Right lung (tissue), 5 donors: ENCODE results near the gene CBX2. TPM values are rescaled to one million over a fixed set of nuclear protein-coding genes. Genes with fewer than 3 reads are reported as not detected.
"Not testable (repeated sequence)": the region's sequence is repeated elsewhere in the genome, so short reads cannot be mapped to it uniquely, and the experiment has no call there.

ENCODE experiments used
- DNase-seq, 2 donors: peaks; one replicate each; pipeline ENCODE4 v3.0.0-alpha.2; 2013
- polyA plus RNA-seq, 5 donors: library from polyadenylated mRNA; unstranded; fragments of 120-200 nt; gene quantifications; one replicate each; pipeline versions ENCODE4 v1.2.1 to v1.2.3, GENCODE V29; 2013; ENCODE audit warnings: inconsistent platforms in 1 of 5, low replicate concordance in 1 of 5; ENCODE audit not compliant: insufficient read length in 5 of 5, insufficient read depth in 1 of 5

Gene CBX2
- polyA plus RNA-seq, 5 donors = 20.1 to 31.7 (median 25.8) TPM

DNA sequence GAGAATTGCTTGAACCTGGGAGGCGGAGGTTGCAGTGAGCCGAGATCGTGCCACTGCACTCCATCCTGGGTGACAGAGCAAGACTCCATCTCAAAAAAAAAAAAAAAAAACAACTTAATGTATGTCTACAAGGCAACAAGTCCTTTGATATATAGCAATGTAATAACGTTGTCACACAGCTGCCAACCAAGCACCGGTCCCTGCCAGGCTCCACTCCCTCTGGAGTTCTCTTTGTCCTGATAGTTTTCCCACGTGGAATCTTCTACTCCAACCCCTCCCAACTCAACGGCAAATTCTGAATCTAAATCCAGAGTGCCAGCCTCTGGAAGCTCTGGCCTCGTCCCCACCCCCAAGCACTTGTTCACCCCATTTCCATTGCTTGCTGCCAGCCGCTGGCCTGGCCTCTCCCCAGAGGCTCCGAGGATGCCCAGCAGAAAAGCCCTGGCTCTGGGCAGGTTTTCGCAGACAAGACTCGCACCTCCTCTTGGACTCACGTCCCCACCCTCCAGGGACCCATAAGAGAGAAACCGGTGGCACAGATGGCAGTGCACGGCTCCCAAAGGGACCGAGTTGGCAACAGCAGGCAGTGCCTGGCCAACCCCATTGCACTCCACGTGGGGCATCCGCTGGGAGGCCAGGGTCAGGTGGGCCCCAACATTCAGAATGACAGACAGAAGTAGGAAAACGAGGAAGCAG, 15.9 kb upstream of the CBX2 start:
- no peak for DNase-seq

- DNase-seq = no peak
Measured at GRCh38 chr17:79765708-79766107, 12.2 kb upstream of the CBX2 start.

DNA sequence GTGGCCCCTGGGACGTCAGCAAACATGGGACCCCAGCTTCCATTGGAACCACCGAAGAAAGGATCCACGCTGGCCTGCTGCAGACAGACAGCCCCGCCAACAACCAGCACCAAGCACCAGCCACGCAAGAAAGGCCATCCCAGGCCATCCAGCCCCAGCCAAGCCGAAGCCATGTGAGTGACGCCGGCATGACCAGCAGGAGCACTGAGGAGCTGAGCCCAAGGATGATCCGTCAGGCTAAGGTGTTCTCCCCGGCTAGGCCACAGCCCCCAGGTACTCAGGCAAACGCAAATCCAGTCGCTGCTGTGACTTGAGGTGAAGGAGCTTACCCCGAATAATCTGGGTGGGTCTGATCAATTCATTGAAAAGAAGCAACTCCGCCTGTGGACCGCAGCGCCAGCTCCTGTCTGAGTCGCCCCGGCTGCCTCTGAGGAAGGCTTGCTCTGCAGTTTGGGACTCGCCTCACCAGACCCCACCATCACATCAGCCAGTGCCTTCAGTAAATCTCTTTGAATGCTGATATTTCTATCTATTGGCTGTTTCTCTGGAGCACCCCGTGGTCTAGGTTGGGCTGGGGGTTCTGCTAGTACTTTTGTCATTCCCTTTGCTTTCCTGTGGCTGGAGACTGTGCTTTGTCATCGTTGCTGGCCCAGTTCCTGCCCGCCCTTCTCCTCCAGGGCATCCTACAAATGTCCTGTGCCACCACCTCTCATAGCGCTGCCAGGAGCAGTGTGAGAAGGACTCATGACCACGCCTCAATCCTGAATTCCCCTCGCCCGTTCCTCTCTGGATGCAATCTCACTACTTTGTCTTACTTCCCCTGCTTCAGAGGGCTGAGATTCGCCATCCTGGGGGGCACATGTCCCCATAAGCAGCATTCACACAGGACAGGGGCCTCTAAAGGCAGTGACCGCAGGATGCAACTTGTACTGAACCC, 8.1 kb upstream of the CBX2 start:
- no peak for DNase-seq

DNA sequence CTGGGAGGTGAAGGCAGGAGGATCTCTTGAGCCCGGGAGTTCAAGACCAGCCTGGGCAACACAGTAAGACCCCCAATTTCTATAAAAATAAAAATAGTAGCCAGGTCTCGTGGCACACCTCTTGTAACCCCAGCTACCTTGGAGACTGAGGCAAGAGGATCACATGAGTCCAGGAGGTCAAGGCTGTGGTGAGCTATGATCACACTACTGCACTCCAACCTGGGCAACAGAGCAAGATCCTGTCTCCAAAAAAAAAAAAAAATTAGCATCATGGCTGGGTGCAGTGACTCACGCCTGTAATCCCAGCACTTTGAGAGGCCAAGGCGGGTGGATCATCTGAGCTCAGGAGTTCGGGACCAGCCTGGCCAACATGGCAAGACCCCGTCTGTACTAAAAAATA, 6.7 kb upstream of the CBX2 start:
- DNase-seq = no peak

- DNase-seq = not testable (repeated sequence)
Measured at GRCh38 chr17:79772726-79773125, 5.2 kb upstream of the CBX2 start.

DNA sequence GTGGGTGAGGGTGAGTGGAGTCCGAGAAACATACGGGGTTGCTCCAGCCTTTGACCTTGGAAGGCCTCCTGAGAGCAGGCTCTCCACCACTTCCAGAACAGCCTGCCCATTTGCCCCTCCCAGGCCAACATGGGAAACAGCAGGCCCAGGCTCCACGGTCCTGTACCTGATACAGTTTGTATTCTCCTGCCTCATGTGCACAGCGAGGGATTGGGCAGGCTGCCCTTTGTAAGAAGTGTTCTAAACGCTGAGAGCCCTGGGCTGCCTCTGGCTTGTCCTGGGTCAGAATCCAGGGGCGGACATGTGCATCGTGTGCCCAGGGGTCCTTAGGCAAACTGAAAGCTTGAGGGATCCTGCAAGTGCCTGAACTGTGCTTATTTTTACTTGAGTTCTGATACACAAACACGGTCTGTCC, 3.4 kb upstream of the CBX2 start:
- no peak for DNase-seq

DNA sequence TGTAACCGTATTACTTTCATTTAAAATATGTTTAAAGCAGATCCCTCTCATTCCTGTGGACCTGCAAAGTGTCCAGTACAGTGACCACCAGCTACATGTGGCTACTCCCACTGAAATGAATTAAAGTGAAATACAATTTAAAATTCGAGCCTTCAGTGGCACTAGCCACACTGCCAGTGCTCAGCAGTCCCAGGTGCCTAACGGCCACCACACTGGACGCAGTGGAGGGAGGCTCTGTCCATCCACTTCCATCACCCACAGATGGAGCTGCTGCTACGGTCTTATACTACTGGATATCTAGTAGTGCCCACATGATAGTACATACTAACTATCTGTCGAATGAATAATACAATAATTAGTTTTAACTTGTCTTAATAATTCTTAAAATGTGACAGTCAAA, 2.3 kb upstream of the CBX2 start:
- no peak for DNase-seq

- DNase-seq = no peak
Measured at GRCh38 chr17:79776376-79777119, 1.4 kb upstream of the CBX2 start.

DNA sequence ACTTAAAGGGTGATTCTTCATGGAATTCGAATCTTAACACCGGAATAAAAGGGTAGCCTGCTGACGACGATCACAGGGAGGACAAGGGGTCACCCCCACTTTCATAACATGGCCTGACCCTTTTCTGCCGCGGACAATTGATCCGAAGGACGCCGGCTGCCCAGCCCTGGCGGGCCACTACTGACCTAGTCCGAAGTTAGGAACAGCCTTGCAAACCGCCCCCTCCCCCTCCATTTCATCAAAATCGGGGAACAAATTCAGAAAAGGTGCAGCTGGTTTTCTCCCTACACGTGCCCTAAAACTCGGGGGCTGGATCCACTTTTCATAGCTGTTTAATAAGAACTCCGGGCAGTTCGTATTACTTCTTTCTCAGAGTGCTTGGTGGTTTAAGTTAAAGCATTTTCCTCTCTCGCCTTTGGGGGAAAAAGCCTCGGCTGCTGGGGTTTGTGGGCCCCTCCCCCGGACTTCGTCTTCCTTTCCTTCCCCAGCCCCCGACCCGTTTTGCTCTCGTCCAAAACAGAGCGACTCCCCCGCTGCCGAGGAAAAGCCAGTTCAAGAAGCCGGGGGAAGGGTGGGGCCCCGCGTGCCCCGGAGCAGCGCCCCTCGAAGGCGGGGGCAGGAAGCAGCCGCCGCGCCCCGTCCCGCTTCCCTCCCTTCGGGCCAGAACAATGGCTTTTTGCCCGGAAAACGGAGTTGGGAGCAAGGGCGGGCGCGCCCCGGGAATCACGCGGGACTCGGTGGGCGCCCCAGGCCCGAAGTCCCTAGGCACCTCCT, 641 bp upstream of the CBX2 start:
- peak; percentile 78 to 79 for DNase-seq

DNA sequence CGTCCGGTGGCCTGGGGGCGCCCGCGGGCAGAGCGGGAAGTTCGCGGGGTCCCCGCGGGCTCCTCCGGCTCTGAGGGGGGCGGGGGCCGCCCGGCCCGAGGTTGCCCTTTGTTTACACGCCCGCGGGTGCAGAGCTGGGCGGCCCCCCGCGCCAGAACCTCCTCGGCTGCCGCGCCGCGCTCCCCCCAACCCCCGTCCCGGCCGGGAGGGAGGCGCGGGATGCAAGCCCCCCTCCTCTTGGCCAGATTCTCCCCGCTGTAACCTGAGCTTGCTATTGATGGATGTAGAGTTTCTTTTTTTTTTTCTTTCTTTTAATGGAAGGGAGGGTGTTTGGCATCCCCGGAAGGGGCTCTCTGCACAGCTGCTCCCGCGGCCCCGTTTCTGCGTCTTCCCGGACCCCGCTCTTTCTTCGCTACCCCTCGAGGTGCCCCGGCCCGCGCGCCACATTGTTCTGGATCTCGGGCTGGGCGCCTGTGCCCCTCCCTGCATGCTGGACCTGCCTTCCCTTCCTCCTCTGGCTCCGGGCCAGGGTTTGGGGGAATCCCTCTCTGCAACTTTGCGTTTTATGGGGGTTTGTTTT, 646 bp downstream of the CBX2 start:
- peak in 1 of 2 donors; percentile 45 for DNase-seq

DNA sequence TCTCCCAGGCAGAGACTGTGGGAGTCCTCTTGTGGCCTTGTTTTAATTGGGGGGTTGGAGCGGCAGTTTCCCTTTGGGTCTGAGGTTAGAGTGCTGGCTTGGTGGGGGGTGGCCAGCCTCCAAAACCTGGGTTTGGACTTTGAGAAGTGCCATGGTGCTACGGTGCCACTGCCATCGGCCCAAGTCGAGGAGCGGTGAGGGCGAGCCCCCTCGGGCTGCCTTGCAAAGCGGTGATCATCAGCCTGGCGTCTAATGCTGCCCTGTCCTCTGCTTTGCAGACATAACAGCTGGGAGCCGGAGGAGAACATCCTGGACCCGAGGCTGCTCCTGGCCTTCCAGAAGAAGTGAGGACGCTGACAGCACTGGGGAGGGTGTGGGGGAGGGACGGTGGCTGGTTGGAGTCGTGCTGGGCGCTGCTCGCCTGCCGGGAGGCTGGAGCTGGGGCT, 1.2 kb downstream of the CBX2 start:
- DNase-seq = no peak

DNA sequence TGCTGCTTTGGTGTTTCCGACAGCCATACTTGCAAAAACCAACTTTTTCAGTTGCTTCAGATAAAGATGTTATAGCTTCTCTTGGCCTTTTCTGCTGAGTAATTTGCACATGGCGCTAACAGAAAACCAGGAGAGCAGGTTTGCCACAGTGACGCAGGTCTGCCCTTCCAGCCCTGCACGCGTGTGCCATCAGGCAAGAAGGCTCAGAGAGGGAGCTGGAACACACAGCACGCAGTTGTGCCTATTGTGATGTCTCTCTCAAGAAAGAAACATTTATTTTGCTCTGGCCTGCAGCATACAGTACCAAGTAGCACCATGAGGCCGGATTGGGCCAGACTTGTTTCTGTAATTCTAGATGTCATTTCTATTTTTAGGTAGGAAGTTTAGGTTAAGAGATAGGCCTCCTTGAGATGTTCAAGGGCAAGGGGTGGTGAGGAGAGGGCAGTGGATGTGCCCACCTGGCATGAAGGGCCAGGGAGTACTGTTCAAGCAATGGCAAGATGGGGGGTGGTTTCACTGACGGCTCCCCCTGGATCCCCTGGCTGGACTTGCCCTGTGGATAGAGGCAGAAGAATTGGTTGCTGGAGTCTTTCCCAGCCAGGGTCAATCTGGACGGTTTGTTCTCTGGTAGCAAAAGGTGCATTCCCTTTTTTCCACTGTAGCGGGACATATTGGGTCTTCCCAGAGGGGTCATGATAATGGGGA, 1.9 kb downstream of the CBX2 start:
- DNase-seq = no peak

DNA sequence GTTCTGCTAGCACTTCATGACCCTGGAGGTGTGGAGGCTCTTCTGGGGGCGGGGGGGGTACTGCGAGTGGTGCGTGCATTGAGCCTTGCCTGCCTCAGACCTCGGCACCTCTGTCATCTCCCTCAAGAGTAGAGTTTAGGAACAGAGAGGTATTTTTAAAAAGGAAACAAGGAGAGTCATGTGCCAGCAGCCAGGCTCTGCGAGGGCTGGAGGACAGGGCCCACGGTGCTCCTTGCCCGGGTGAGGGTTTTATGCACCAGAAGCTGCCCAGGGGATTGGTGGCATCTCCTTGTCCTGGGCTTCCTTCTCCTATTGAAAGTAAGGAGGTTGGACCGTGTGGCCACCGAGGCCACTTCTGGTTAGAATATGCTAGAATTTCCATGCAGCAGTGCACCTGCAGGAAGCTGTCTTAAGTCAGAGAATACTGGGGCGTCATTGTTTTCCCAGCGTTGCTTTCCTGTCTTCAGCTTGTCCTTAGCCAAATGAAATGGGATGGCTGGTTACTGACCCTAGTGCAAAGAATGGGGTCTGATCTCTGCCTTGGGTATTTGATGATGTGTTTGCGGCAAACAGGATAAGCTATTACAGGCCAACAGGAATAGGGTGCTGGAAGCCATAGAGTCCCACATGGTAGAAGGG, 3.2 kb downstream of the CBX2 start:
- no peak for DNase-seq

- DNase-seq = no peak
Measured at GRCh38 chr17:79781736-79782575, 4.0 kb downstream of the CBX2 start.

- no peak for DNase-seq
Measured at GRCh38 chr17:79783891-79784290, 5.9 kb downstream of the CBX2 start.

- no peak for DNase-seq
Measured at GRCh38 chr17:79784353-79785016, 6.5 kb downstream of the CBX2 start.

DNA sequence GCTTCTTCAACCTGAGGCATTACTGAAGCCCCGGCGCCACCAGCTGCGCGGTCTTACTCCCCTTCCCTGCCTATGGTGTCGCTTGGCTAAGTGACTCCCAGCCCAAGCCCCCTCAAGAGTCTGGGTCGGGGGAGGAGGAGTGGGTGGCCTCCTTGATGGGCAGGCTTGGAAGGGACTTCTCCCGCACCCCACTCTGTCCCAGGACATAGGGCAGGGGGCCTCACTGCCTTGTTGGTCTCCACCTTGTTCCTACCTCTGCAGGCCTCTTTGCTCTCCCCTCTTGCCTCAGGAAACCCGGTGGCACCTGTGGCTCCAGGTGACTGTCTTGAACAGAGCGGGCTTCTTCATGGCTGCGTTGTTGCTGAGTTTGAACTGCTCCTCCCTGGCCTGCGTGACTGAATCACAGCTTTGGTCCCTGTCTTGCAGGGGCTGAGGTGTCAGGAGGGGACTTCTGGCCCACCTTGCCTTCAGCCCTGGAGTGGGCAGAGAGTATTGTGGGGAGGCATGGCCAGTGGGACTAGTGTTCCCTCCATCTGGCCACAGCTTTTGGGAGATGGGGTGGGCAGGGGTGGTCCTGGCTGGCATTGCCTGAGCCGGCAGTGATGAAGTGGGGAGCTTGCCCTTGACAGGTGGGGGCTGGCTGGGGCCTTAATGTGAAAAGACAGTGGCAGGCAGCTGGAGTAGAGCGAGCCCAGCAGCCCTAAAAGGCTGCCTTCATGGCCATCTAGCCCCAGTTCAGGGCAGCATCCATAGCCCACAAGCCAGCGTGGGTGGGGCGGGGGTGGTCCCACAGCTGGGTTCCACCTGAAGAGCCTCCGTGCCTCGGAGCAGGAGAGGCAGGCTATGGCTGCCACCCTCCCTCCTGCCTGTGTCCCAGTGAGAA, 7.3 kb downstream of the CBX2 start:
- no peak for DNase-seq
